K562 (cell line): ENCODE data around the gene CSKMT. TPM values are rescaled to one million over a fixed set of nuclear protein-coding genes. Genes with fewer than 3 reads are reported as not detected.
A peak's percentile ranks its signal among the peaks of the same experiment; 100 is the strongest.

Experiments used
- FOXJ3 ChIP-seq: sonication (generic); formaldehyde crosslinking; IDR thresholded peaks from 2 replicates; pipeline ENCODE4 v1.4.0; 2020; ENCODE audit warnings: mild to moderate bottlenecking, missing genetic modification reagents
- HDAC1 ChIP-seq, 2 experiments: fragments of 450-650 bp; IDR thresholded peaks; 2 replicates each; pipeline ENCODE4 v1.6.1; 2016 to 2017; ENCODE audit warnings: inconsistent platforms in 1 of 2, mild to moderate bottlenecking in 1 of 2, moderate library complexity in 1 of 2
- HNRNPL ChIP-seq: fragments of 200-400 bp; formaldehyde crosslinking; IDR thresholded peaks from 2 replicates; pipeline ENCODE4 v1.6.1; 2017; ENCODE audit warnings: low read depth, mild to moderate bottlenecking, low read length
- LEF1 ChIP-seq: fragments of 450-650 bp; IDR thresholded peaks from 2 replicates; pipeline ENCODE4 v1.6.1; 2016; ENCODE audit warnings: mild to moderate bottlenecking
- MEIS2 ChIP-seq: fragments of 450-650 bp; IDR thresholded peaks from 2 replicates; pipeline ENCODE4 v1.6.1; 2014; ENCODE audit warnings: mild to moderate bottlenecking; ENCODE audit not compliant: partially characterized antibody
- PPARD ChIP-seq: fragments of 250-450 bp; sonication (Bioruptor Pico); IDR thresholded peaks from 2 replicates; pipeline ENCODE4 v1.8.0; 2022; ENCODE audit warnings: inconsistent platforms, mild to moderate bottlenecking, moderate library complexity
- RBBP5 ChIP-seq: fragments of 200-600 bp; sonication (generic); IDR thresholded peaks from 2 replicates; pipeline ENCODE4 v1.6.1; 2012; ENCODE audit warnings: borderline replicate concordance, mild to moderate bottlenecking, low read length, control low read depth, inconsistent platforms; ENCODE audit not compliant: insufficient read depth, poor library complexity, severe bottlenecking
- SMAD3 ChIP-seq: fragments of 450-650 bp; formaldehyde crosslinking; conservative IDR thresholded peaks from 2 replicates; pipeline ENCODE4 v1.4.0; 2020; ENCODE audit warnings: mild to moderate bottlenecking
- SMARCA4 ChIP-seq: fragments of 450-650 bp; IDR thresholded peaks from 2 replicates; pipeline ENCODE4 v1.6.1; 2016
- TEAD1 ChIP-seq, 2 experiments: fragments of 450-650 bp in 1 of 2; sonication (generic) in 1 of 2; formaldehyde crosslinking; IDR thresholded peaks; 2 replicates each; pipeline versions ENCODE4 v1.4.0 to v1.8.0; 2020 to 2022; ENCODE audit warnings: mild to moderate bottlenecking in 2 of 2, missing genetic modification reagents in 1 of 2
- ZC3H4 ChIP-seq: sonication (generic); formaldehyde crosslinking; IDR thresholded peaks from 2 replicates; pipeline ENCODE4 v1.9.0; 2021; ENCODE audit warnings: missing genetic modification reagents, borderline replicate concordance
- ZEB2 ChIP-seq: fragments of 450-650 bp; IDR thresholded peaks from 2 replicates; pipeline ENCODE4 v1.6.1; 2016
- ZMIZ1 ChIP-seq, 2 experiments: fragments of 150-350 bp in 1 of 2; IDR thresholded peaks; 2 replicates each; pipeline ENCODE4 v1.6.1; 2012 to 2016; ENCODE audit warnings: low read depth in 2 of 2, low read length in 2 of 2, mild to moderate bottlenecking in 1 of 2, moderate library complexity in 1 of 2
- ZNF121 ChIP-seq: sonication (generic); formaldehyde crosslinking; conservative IDR thresholded peaks from 2 replicates; pipeline ENCODE4 v1.8.0; 2022; ENCODE audit warnings: missing genetic modification reagents
- ZNF133 ChIP-seq: fragments of 250-450 bp; sonication (Bioruptor Pico); IDR thresholded peaks from 2 replicates; pipeline ENCODE4 v1.4.0; 2020; ENCODE audit warnings: mild to moderate bottlenecking
- ZNF143 ChIP-seq: sonication (generic); formaldehyde crosslinking; IDR thresholded peaks from 2 replicates; pipeline ENCODE4 v1.9.0; 2022; ENCODE audit warnings: mild to moderate bottlenecking, missing genetic modification reagents
- ZNF354B ChIP-seq: fragments of 250-450 bp; sonication (Bioruptor Pico); IDR thresholded peaks from 2 replicates; pipeline ENCODE4 v1.4.0; 2020
- ZNF583 ChIP-seq: fragments of 250-450 bp; sonication (Bioruptor Pico); IDR thresholded peaks from 2 replicates; pipeline ENCODE4 v1.4.0; 2020
- ZNF639 ChIP-seq, 2 experiments: fragments of 200-800 bp in 1 of 2; sonication (Bioruptor generic) in 1 of 2; sonication (generic) in 1 of 2; formaldehyde crosslinking in 1 of 2; IDR thresholded peaks in 1 of 2; conservative IDR thresholded peaks in 1 of 2; 2 replicates each; pipeline versions ENCODE4 v1.5.0 to v1.6.1; 2016 to 2020; ENCODE audit warnings: missing compliant biosample characterization in 1 of 2, missing genetic modification characterization in 1 of 2, missing genetic modification reagents in 1 of 2
- ZNF655 ChIP-seq: fragments of 250-450 bp; sonication (Bioruptor Pico); IDR thresholded peaks from 2 replicates; pipeline ENCODE4 v1.5.0; 2021
- ZNF76 ChIP-seq: fragments of 250-450 bp; sonication (Bioruptor Pico); IDR thresholded peaks from 2 replicates; pipeline ENCODE4 v1.4.0; 2020; ENCODE audit warnings: mild to moderate bottlenecking, moderate library complexity, borderline replicate concordance
- ZNF77 ChIP-seq: fragments of 250-450 bp; sonication (Bioruptor Pico); IDR thresholded peaks from 2 replicates; pipeline ENCODE4 v1.5.0; 2020
- polyA plus RNA-seq, 8 experiments: library from polyadenylated mRNA; depleted of rRNA in 4 of 8; stranded (reverse) in 5 of 8; unstranded in 3 of 8; fragments of >200 nt; fragmentation: Nextera tagmentation in 2 of 8; fragmentation: Illumina TruSeq in 1 of 8; extraction: Ambion mirVana in 2 of 8; extraction: Trizol in 1 of 8; gene quantifications; 2 replicates each; pipeline versions ENCODE4 v1.2.1 to v1.2.3, GENCODE V29; 2011 to 2014; ENCODE audit warnings: inconsistent platforms in 1 of 8, missing spikeins in 1 of 8
- total RNA-seq, 7 experiments: library from RNA; depleted of rRNA in 6 of 7; stranded (reverse); fragments of >200 nt in 6 of 7; fragmentation: Illumina TruSeq in 2 of 7; extraction: Trizol in 2 of 7; gene quantifications; 2 replicates each; pipeline versions ENCODE4 v1.2.1 to v1.2.3, GENCODE V29; 2011 to 2021; ENCODE audit warnings: low replicate concordance in 1 of 7

The CSKMT gene
- total and polyA plus RNA-seq, 9 of the 15 experiments (the other 6 are each of a cell fraction or from before 2014, with no cell fraction given), result 10.3 to 108 (median 27.2) TPM

- no peak for TF ChIP-seq PPARD
- TF ChIP-seq HNRNPL, result no peak
- TF ChIP-seq ZC3H4 (CRISPR knock-in tag), result no peak
- TF ChIP-seq ZMIZ1 (IDR thresholded peaks at IDR 0.05; ENCODE audit: low read depth in 2 of 2, low read length in 2 of 2), result peak in 1 of 2 experiments; percentile 92; a peak in 2 of 4 replicates
- no peak for TF ChIP-seq LEF1
- TF ChIP-seq SMARCA4, result no peak
- TF ChIP-seq TEAD1 (CRISPR knock-in tag; IDR thresholded peaks at IDR 0.05), result peak in 1 of 2 experiments; percentile 70; a peak in 2 of 4 replicates
- TF ChIP-seq ZNF133, result no peak
- peak; percentile 94 for TF ChIP-seq ZNF77
- TF ChIP-seq RBBP5, result peak; percentile 67
- TF ChIP-seq ZEB2, result no peak
- TF ChIP-seq FOXJ3 (CRISPR knock-in tag), result no peak
- TF ChIP-seq MEIS2, result no peak
- peak; percentile 56; the same call in 1 of the 2 replicates for TF ChIP-seq SMAD3 (CRISPR knock-in tag)
- no peak for TF ChIP-seq ZNF583 (CRISPR knock-in tag)
- no peak for TF ChIP-seq ZNF143
- peak in 1 of 2 experiments; percentile 49; a peak in 1 of 4 replicates for TF ChIP-seq ZNF639 (CRISPR knock-in tag; conservative IDR thresholded peaks at IDR 0.05 in 1 of 2, IDR thresholded peaks at IDR 0.05 in 1 of 2)
- TF ChIP-seq ZNF121, result no peak
- 0 out of 2 replicates have a peak, but pooled peaks have one; percentile 43 for TF ChIP-seq ZNF655
- TF ChIP-seq ZNF354B (CRISPR knock-in tag), result no peak
- no peak for TF ChIP-seq ZNF76
- peak in 1 of 2 experiments; percentile 51; a peak in 2 of 4 replicates for TF ChIP-seq HDAC1 (IDR thresholded peaks at IDR 0.05)
Measured at GRCh38 chr11:62665075-62665598, at the start of gene CSKMT, which contains the start of gene C11orf98 (continued).
